Measurements from ENCODE around the gene AREL1.

GRCh38 chr14:74682169-74682952 lies 30.5 kb downstream of the AREL1 start:
- TF ChIP-seq, protein P1, sequence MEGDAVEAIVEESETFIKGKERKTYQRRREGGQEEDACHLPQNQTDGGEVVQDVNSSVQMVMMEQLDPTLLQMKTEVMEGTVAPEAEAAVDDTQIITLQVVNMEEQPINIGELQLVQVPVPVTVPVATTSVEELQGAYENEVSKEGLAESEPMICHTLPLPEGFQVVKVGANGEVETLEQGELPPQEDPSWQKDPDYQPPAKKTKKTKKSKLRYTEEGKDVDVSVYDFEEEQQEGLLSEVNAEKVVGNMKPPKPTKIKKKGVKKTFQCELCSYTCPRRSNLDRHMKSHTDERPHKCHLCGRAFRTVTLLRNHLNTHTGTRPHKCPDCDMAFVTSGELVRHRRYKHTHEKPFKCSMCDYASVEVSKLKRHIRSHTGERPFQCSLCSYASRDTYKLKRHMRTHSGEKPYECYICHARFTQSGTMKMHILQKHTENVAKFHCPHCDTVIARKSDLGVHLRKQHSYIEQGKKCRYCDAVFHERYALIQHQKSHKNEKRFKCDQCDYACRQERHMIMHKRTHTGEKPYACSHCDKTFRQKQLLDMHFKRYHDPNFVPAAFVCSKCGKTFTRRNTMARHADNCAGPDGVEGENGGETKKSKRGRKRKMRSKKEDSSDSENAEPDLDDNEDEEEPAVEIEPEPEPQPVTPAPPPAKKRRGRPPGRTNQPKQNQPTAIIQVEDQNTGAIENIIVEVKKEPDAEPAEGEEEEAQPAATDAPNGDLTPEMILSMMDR (conservative IDR thresholded peaks at IDR 0.05) = no peak
- TF ChIP-seq EZH2 (IDR thresholded peaks at IDR 0.05; ENCODE audit: low read depth) = no peak

Data from PC-9 (cell line).